AG09309 (cell line): ENCODE results near the gene S100PBP.
A peak's percentile ranks its signal among the peaks of the same experiment; 100 is the strongest.

Experiments
- DNase-seq: peaks from one replicate; pipeline ENCODE4 v3.0.0-alpha.2; 2010; ENCODE audit warnings: low read depth
- H3K4me3 ChIP-seq: 2 replicates; pipeline ENCODE4 v1.5.1; 2011; ENCODE audit warnings: mild to moderate bottlenecking, low read depth, low read length, moderate library complexity; ENCODE audit not compliant: control insufficient read depth
- TF ChIP-seq, protein P1 (sequence below): IDR thresholded peaks from 2 replicates; pipeline ENCODE4 v1.5.1; 2011; ENCODE audit warnings: mild to moderate bottlenecking, low read depth, low read length, inconsistent platforms; ENCODE audit not compliant: insufficient read depth, control insufficient read depth; ENCODE audit errors: missing control alignments

The S100PBP gene

GRCh38 chr1:32896451-32896850, 79.0 kb downstream of the S100PBP start:
- TF ChIP-seq, protein P1, sequence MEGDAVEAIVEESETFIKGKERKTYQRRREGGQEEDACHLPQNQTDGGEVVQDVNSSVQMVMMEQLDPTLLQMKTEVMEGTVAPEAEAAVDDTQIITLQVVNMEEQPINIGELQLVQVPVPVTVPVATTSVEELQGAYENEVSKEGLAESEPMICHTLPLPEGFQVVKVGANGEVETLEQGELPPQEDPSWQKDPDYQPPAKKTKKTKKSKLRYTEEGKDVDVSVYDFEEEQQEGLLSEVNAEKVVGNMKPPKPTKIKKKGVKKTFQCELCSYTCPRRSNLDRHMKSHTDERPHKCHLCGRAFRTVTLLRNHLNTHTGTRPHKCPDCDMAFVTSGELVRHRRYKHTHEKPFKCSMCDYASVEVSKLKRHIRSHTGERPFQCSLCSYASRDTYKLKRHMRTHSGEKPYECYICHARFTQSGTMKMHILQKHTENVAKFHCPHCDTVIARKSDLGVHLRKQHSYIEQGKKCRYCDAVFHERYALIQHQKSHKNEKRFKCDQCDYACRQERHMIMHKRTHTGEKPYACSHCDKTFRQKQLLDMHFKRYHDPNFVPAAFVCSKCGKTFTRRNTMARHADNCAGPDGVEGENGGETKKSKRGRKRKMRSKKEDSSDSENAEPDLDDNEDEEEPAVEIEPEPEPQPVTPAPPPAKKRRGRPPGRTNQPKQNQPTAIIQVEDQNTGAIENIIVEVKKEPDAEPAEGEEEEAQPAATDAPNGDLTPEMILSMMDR, result no peak
- no peak for DNase-seq

DNA sequence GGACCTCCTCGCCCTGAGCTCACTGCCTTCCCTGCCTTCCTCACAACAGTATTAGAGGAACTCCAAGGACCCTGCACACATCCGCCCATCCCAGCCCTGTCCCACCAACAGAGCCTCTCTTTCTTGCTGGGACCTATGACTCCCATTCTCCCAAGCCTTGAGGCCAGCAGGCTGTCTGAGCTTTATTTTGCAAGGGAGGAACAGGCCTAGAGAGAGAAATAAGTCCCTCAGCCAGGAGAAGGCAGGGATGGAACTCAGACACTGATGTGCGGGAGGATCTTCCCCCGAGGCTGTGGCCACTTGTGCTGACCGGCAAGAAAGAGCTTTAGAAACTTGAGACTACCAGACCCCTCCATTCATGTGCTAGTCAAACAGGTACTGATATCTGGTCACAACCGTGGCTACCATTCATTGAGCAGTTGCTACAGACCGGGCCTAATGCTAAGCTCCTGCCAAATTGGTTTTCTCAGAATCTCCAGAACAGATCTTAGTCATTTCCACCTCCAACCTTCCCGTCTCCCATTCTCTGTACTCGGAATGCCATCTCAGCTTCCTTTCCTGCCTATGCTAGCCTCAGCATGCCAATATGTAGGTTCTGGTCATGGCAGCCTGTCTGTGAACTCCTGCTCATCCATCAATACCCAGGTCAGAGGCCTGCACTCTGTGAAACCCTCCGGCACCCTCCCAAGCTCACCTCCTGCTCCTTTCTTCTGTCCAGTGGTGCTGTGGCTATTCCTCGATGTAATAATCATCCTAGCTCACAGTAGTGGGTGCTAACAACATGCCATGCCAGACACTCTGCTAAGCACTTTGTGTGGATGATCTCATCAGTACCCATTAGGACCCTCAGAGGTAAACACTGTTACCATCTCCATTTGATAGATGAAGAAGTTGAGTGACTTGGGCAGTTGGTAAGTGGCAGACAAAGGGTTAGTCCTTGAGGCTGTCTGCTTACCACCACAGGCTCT, 79.9 kb downstream of the S100PBP start:
- no peak overlapping the region for H3K4me3 ChIP-seq
- TF ChIP-seq, protein P1, result no peak
- DNase-seq, result no peak

More at GRCh38 chr1:32896451-32896850, 79.0 kb downstream of the S100PBP start:
- no peak overlapping the region for H3K4me3 ChIP-seq

- TF ChIP-seq, protein P1, result no peak
- DNase-seq, result no peak
- no peak overlapping the region for H3K4me3 ChIP-seq
Measured at GRCh38 chr1:32898056-32898455, 80.6 kb downstream of the S100PBP start.

GRCh38 chr1:32898958-32899357, 81.5 kb downstream of the S100PBP start:
- H3K4me3 ChIP-seq, result no peak overlapping the region
- no peak for DNase-seq
- TF ChIP-seq, protein P1, result no peak

DNA sequence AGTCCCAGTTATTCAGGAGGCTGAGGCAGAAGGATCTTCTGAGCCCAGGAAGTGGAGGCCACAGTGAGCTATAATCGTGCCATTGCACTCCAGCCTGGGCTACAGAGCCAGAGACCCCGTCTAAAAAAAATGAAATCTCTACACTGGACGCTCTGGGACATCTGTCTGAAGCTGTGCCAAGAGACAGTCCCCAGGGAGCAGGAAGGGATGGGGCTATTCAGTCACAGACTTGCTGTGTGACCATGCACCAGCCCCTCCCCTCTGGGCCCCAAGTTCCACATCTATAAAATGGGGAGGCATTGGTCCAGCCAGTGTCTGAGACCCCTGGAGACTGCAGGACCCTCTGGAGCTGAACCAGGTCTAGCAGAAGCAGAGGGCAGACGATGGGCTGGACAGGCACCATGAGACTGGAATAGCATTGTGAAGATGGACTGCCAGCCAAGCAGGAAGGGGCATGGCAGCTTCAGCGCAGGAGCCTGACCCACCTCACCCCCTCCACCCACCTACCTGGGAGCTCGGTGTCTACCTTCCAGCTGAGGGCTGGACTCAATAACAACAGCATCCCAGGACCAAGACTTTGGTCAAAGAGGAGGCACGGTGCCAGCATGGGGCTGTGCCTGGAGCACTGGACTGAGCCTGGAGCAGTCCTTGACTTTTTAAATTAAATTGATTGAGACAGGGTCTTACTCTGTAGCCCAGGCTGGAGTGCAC, 82.3 kb downstream of the S100PBP start:
- TF ChIP-seq, protein P1, result no peak
- no peak for DNase-seq
- no peak overlapping the region for H3K4me3 ChIP-seq

DNA sequence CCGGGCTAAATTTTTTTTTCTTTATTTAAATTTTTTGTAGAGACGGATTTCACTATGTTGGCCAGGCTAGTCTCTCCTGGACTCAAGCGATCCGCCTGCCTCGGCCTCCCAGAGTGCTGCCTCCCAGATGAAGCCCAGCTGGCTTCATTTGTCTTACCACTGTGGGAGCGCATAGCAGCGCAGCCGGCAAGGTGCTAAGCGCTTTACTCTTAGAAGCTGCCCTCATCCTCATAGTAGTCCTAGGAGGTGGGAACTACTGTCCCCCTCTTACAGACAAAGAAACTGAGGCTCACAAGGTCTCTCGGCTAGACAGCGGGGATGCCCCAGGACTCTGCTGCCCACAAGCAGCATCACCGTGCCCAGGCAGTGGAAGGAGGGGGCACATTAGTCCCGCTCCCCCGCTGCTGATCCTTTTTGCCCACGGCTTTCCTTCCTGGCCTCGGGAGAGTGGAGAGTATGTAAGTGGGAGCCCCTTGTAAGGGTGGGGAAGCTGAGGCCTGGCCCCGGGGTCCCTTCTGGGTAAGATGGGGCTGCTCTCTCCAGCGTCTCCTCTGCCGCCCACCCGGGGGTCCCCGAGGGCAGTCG, 83.0 kb downstream of the S100PBP start:
- peak overlapping the region; percentile 67 for H3K4me3 ChIP-seq
- no peak for DNase-seq
- TF ChIP-seq, protein P1, result no peak
